Left cardiac atrium (tissue), 4 donors: ENCODE results near the gene TSR2. TPM values are rescaled to one million over a fixed set of nuclear protein-coding genes. Genes with fewer than 3 reads are reported as not detected.

Source experiments
- ATAC-seq, 2 donors: fragments of 200-7000 bp; cut with Tn5 transposase; one replicate each; pipeline ENCODE4 v1.9.1; 2020; ENCODE audit warnings: mild to moderate bottlenecking in 2 of 2, moderate library complexity in 2 of 2
- DNase-seq: peaks from one replicate; pipeline ENCODE4 v3.0.0-alpha.2; 2020
- intact Hi-C, 2 donors: fragments of 100-400 bp; cut with DNase I; formaldehyde crosslinking; loops; one replicate each; pipeline versions ENCODE4 v1.14.1 to v1.15.1; 2022 to 2023
- long read RNA-seq: library from polyadenylated mRNA; unstranded; transcript quantifications from one replicate; pipeline ENCODE4 v2.0.0, GENCODE V29; 2021
- total RNA-seq, 2 donors: library from RNA; stranded (reverse); fragmentation: NEBNext Ultra II Directional; extraction: Animal tissue kit (Norgen Biotek cat#: 25700); gene quantifications; one replicate each; pipeline ENCODE4 v1.2.1, GENCODE V29; 2021
- donor health status: DM: no; HTN: yes; CAD: no.
- donor health status: DM: no; HTN: yes; CAD: no; lungs with severe emphysema.
- donor health status: DM: yes; HTN: yes; CAD: no.
- donor health status: Dilated cardiomyopathy.

TSR2 gene
- total RNA-seq: 10 to 100 TPM; 34.6 to 41.3 TPM
- long read RNA-seq, transcript TSR2-201 (5 exons, 1,534 nt): major isoform, 57 of 59 reads
- long read RNA-seq, partial matches to known transcripts: 0 of 59 reads
- long read RNA-seq, other reads (novel, unspliced or antisense): 2 of 59 reads

- intact Hi-C loops: no loop called here
- DNase-seq: peak; percentile 86
- ATAC-seq: peak; percentile 98
Measured at GRCh38 chrX:54439960-54440871, at the start of gene TSR2. Gene TSR2, plus strand, starts transcription at chrX:54440404. Its CDS starts 18 bp downstream, at chrX:54440422.

GRCh38 chrX:54397113-54397512, 43.1 kb upstream of the TSR2 start:
- ATAC-seq: no peak
- no peak for DNase-seq
- intact Hi-C loops: no loop called here

GRCh38 chrX:54407266-54407665, 32.9 kb upstream of the TSR2 start:
- ATAC-seq (no peak), DNase-seq (no peak)
- intact Hi-C loops: no loop called here

GRCh38 chrX:54411732-54412131, 28.5 kb upstream of the TSR2 start:
- intact Hi-C loops: no loop called here
- ATAC-seq: no peak

GRCh38 chrX:54413753-54414152, 26.5 kb upstream of the TSR2 start:
- intact Hi-C loops: no loop called here
- DNase-seq: no peak

More at GRCh38 chrX:54411732-54412131, 28.5 kb upstream of the TSR2 start:
- no peak for DNase-seq

GRCh38 chrX:54415534-54416350, 24.5 kb upstream of the TSR2 start:
- intact Hi-C loops: no loop called here
- DNase-seq (no peak), ATAC-seq (no peak)

More at GRCh38 chrX:54413753-54414152, 26.5 kb upstream of the TSR2 start:
- ATAC-seq: no peak

- intact Hi-C loops: no loop called here
- no peak for ATAC-seq
- no peak for DNase-seq
Measured at GRCh38 chrX:54416965-54417364, 23.2 kb upstream of the TSR2 start.

- intact Hi-C loops: no loop called here
- no peak for DNase-seq
- ATAC-seq: peak in 1 of 2 donors; percentile 25
Measured at GRCh38 chrX:54419559-54420302, 20.5 kb upstream of the TSR2 start.

GRCh38 chrX:54422168-54422567, 18.0 kb upstream of the TSR2 start:
- intact Hi-C loops: no loop called here
- DNase-seq (no peak), ATAC-seq (no peak)

- ATAC-seq (no peak), DNase-seq (no peak)
- intact Hi-C loops: no loop called here
Measured at GRCh38 chrX:54423161-54423888, 16.9 kb upstream of the TSR2 start.

- DNase-seq (no peak), ATAC-seq (no peak)
- intact Hi-C loops: no loop called here
Measured at GRCh38 chrX:54427837-54428424, 12.3 kb upstream of the TSR2 start.

GRCh38 chrX:54430519-54430918, 9.7 kb upstream of the TSR2 start:
- intact Hi-C loops: no loop called here
- DNase-seq: no peak
- no peak for ATAC-seq

GRCh38 chrX:54435121-54435520, 5.1 kb upstream of the TSR2 start:
- intact Hi-C loops: no loop called here
- DNase-seq (no peak), ATAC-seq (no peak)

GRCh38 chrX:54442790-54443189, 2.6 kb downstream of the TSR2 start:
- DNase-seq (no peak), ATAC-seq (no peak)
- intact Hi-C loops: no loop called here

GRCh38 chrX:54444752-54445151, 4.5 kb downstream of the TSR2 start:
- ATAC-seq (no peak), DNase-seq (no peak)
- intact Hi-C loops: no loop called here

- DNase-seq: no peak
- no peak for ATAC-seq
- intact Hi-C loops: no loop called here
Measured at GRCh38 chrX:54446084-54446483, 5.9 kb downstream of the TSR2 start.

- no peak for ATAC-seq
- intact Hi-C loops: no loop called here
- DNase-seq: no peak
Measured at GRCh38 chrX:54447461-54447860, 7.3 kb downstream of the TSR2 start.

- DNase-seq (no peak), ATAC-seq (no peak)
- intact Hi-C loops: no loop called here
Measured at GRCh38 chrX:54449929-54450328, 9.7 kb downstream of the TSR2 start.
